ENCODE measurements around the gene CHTF18. TPM values are rescaled to one million over a fixed set of nuclear protein-coding genes. Genes with fewer than 3 reads are reported as not detected.

Gene CHTF18
- total RNA-seq, 1 donor from 2014 or later, result 11.3 TPM

- H3K4me1 ChIP-seq, result peaks cover 8% of the 10 kb centered on the region
- H3K4me3 ChIP-seq, result no peak overlapping the region
- no peaks in the 10 kb centered on the region for H3K9me3 ChIP-seq
- no peak for TF ChIP-seq CTCF (IDR thresholded peaks at IDR 0.05)
- H3K27ac ChIP-seq, result no peak overlapping the region
- H3K27me3 ChIP-seq (ENCODE audit: low read depth), result peaks cover 68% of the 10 kb centered on the region
- no peak for DNase-seq
- ATAC-seq, result no peak
- intact Hi-C loops (cut with DNase I), result no loop called here
- no peaks in the 10 kb centered on the region for H3K36me3 ChIP-seq
Observed at GRCh38 chr16:814974-815373, 26.6 kb downstream of the CHTF18 start.

- no peak overlapping the region for H3K27ac ChIP-seq
- H3K27me3 ChIP-seq (ENCODE audit: low read depth), result peaks cover 68% of the 10 kb centered on the region
- ATAC-seq (no peak), DNase-seq (no peak)
- intact Hi-C loops (cut with DNase I), result no loop called here
- H3K4me3 ChIP-seq, result no peak overlapping the region
- H3K9me3 ChIP-seq, result no peaks in the 10 kb centered on the region
- H3K4me1 ChIP-seq, result peaks cover 8% of the 10 kb centered on the region
- H3K36me3 ChIP-seq, result no peaks in the 10 kb centered on the region
- TF ChIP-seq CTCF (IDR thresholded peaks at IDR 0.05), result no peak
Observed at GRCh38 chr16:815861-816260, 27.4 kb downstream of the CHTF18 start.

- no peak for DNase-seq
- intact Hi-C loops (cut with DNase I), result no loop called here
- Histone ChIP-seq H3K27me3 (ENCODE audit: low read depth) (peaks cover 68% of the 10 kb centered on the region), H3K27ac (no peak overlapping the region), H3K4me3 (no peak overlapping the region), H3K9me3 (no peaks in the 10 kb centered on the region), H3K36me3 (no peaks in the 10 kb centered on the region), H3K4me1 (peaks cover 8% of the 10 kb centered on the region)
- no peak for ATAC-seq
- no peak for TF ChIP-seq CTCF (IDR thresholded peaks at IDR 0.05)
Observed at GRCh38 chr16:817001-817906, 28.8 kb downstream of the CHTF18 start.

GRCh38 chr16:818132-818531 lies 29.7 kb downstream of the CHTF18 start:
- ATAC-seq, result no peak
- no peaks in the 10 kb centered on the region for H3K9me3 ChIP-seq
- no peak overlapping the region for H3K27ac ChIP-seq
- no peak for DNase-seq
- H3K4me3 ChIP-seq, result no peak overlapping the region
- H3K27me3 ChIP-seq (ENCODE audit: low read depth), result peaks cover 63% of the 10 kb centered on the region
- peaks cover 8% of the 10 kb centered on the region for H3K4me1 ChIP-seq
- H3K36me3 ChIP-seq, result no peaks in the 10 kb centered on the region
- no peak for TF ChIP-seq CTCF (IDR thresholded peaks at IDR 0.05)
- intact Hi-C loops (cut with DNase I), result no loop called here

GRCh38 chr16:818592-818991 lies 30.2 kb downstream of the CHTF18 start:
- Histone ChIP-seq H3K4me3 (no peak overlapping the region), H3K27ac (no peak overlapping the region), H3K27me3 (ENCODE audit: low read depth) (peaks cover 58% of the 10 kb centered on the region), H3K4me1 (peaks cover 3% of the 10 kb centered on the region), H3K9me3 (no peaks in the 10 kb centered on the region), H3K36me3 (no peaks in the 10 kb centered on the region)
- intact Hi-C loops (cut with DNase I), result no loop called here
- DNase-seq (no peak), ATAC-seq (no peak)
- TF ChIP-seq CTCF (IDR thresholded peaks at IDR 0.05), result no peak

Measured in lower lobe of right lung (tissue), 2 donors.